Measurements from ENCODE around the gene CACNG5.

Gene CACNG5

GRCh38 chr17:66903781-66904180, 68.9 kb downstream of the CACNG5 start:
- DNase-seq (ENCODE audit: low read depth): no peak
- TF ChIP-seq CTCF (conservative IDR thresholded peaks at IDR 0.05; ENCODE audit: control insufficient read depth, insufficient read depth, low read depth, low read length): no peak
- H3K4me3 ChIP-seq (ENCODE audit: control insufficient read depth, low read depth, low read length): no peak overlapping the region

- peak; percentile 52 for DNase-seq (ENCODE audit: low read depth)
- TF ChIP-seq CTCF (conservative IDR thresholded peaks at IDR 0.05; ENCODE audit: control insufficient read depth, insufficient read depth, low read depth, low read length): no peak
- H3K4me3 ChIP-seq (ENCODE audit: control insufficient read depth, low read depth, low read length): no peak overlapping the region
Observed at GRCh38 chr17:66904760-66905624, 70.1 kb downstream of the CACNG5 start.

- peak; percentile 78 for DNase-seq (ENCODE audit: low read depth)
- H3K4me3 ChIP-seq (ENCODE audit: control insufficient read depth, low read depth, low read length): no peak overlapping the region
- TF ChIP-seq CTCF (conservative IDR thresholded peaks at IDR 0.05; ENCODE audit: control insufficient read depth, insufficient read depth, low read depth, low read length): peak; percentile 96
Observed at GRCh38 chr17:66906321-66907278, 71.7 kb downstream of the CACNG5 start.

GRCh38 chr17:66909804-66910373, 75.0 kb downstream of the CACNG5 start:
- H3K4me3 ChIP-seq (ENCODE audit: control insufficient read depth, low read depth, low read length): no peak overlapping the region
- no peak for DNase-seq (ENCODE audit: low read depth)
- TF ChIP-seq CTCF (conservative IDR thresholded peaks at IDR 0.05; ENCODE audit: control insufficient read depth, insufficient read depth, low read depth, low read length): no peak

- H3K4me3 ChIP-seq (ENCODE audit: control insufficient read depth, low read depth, low read length): no peak overlapping the region
- no peak for TF ChIP-seq CTCF (conservative IDR thresholded peaks at IDR 0.05; ENCODE audit: control insufficient read depth, insufficient read depth, low read depth, low read length)
- no peak for DNase-seq (ENCODE audit: low read depth)
Observed at GRCh38 chr17:66910651-66911285, 75.9 kb downstream of the CACNG5 start.

GRCh38 chr17:66915204-66915611, 80.3 kb downstream of the CACNG5 start:
- H3K4me3 ChIP-seq (ENCODE audit: control insufficient read depth, low read depth, low read length): no peak overlapping the region
- no peak for DNase-seq (ENCODE audit: low read depth)
- TF ChIP-seq CTCF (conservative IDR thresholded peaks at IDR 0.05; ENCODE audit: control insufficient read depth, insufficient read depth, low read depth, low read length): no peak
